ENCODE data around the gene HMGXB3.
"Not testable (repeated sequence)": the region's sequence is repeated elsewhere in the genome, so short reads cannot be mapped to it uniquely, and the experiment has no call there.

Gene HMGXB3

DNA sequence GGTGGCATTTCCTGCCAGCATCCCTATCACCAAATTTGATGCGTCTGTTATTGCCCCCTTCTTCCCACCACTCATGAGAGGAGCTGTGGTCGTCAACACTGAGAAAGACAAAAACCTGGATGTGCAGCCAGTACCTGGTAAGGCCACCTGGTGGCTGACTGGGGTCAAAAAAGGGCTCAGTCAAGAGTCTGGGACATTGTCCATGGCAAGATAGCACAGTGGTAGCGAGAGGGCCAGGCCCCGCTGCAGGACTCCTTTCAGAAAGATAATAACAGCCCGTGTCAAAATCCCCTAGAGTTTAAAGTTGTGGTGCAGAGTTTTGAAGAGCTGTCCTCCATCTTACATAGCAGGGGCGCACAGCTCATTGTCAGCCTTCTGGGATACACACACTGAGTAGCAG lies 45.0 kb downstream of the HMGXB3 start:
- H3K36me3 ChIP-seq (ENCODE audit: insufficient read depth, low read length): peaks cover 92% of the 10 kb centered on the region
- no peaks in the 10 kb centered on the region for H3K9me3 ChIP-seq (ENCODE audit: low read length)
- H3K4me1 ChIP-seq (ENCODE audit: insufficient read depth, low read length): no peaks in the 10 kb centered on the region
- H3K27me3 ChIP-seq (ENCODE audit: control insufficient read depth in 1 of 2, insufficient read depth in 2 of 2, low read length in 2 of 2): no peaks in the 10 kb centered on the region
- no peak overlapping the region for H3K27ac ChIP-seq (ENCODE audit: low read depth, low read length)
- H3K4me3 ChIP-seq (ENCODE audit: low read depth in 1 of 2, low read length in 2 of 2): no peak overlapping the region
- no peak overlapping the region for H3K9ac ChIP-seq (ENCODE audit: low read length)

- Histone ChIP-seq H3K36me3 (ENCODE audit: insufficient read depth, low read length) (peaks cover 92% of the 10 kb centered on the region), H3K4me1 (ENCODE audit: insufficient read depth, low read length) (no peaks in the 10 kb centered on the region), H3K9ac (ENCODE audit: low read length) (no peak overlapping the region), H3K27ac (ENCODE audit: low read depth, low read length) (no peak overlapping the region), H3K9me3 (ENCODE audit: low read length) (no peaks in the 10 kb centered on the region), H3K4me3 (ENCODE audit: low read depth in 1 of 2, low read length in 2 of 2) (no peak overlapping the region), H3K27me3 (ENCODE audit: control insufficient read depth in 1 of 2, insufficient read depth in 2 of 2, low read length in 2 of 2) (no peaks in the 10 kb centered on the region)
Observed at GRCh38 chr5:150046031-150046430, 45.5 kb downstream of the HMGXB3 start.

DNA sequence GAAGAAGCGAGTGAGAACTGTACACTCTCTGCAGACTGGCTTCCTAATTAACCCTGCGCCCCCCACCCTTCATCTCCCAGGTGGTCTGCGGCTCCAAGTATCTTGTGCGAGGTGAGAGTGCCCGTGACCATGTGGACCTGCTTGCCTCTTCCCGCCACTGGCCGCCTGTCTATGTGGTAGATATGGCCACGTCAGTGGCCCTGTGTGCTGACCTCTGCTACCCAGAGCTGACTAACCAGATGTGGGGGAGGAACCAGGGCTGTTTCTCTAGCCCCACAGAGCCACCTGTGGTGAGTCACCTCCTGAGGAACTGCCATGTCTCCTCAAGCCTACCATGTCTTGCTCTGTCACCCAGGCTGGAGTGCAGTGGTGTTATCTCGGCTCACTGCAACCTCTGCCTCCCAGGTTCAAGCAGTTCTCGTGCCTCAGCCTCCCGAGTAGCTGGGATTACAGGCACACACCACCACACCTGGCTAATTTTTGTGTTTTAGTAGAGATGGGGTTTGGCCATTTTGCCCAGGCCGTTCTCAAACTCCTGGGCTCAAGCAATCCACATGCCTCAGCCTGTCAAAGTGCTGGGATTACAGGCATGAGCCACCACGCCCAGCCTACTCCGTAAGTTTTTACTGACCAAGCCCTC lies 49.8 kb downstream of the HMGXB3 start:
- H3K4me3 ChIP-seq (ENCODE audit: low read depth in 1 of 2, low read length in 2 of 2); H3K9ac ChIP-seq (ENCODE audit: low read length); H3K27me3 ChIP-seq (ENCODE audit: control insufficient read depth in 1 of 2, insufficient read depth in 2 of 2, low read length in 2 of 2); H3K4me1 ChIP-seq (ENCODE audit: insufficient read depth, low read length); H3K27ac ChIP-seq (ENCODE audit: low read depth, low read length); H3K9me3 ChIP-seq (ENCODE audit: low read length): not testable (repeated sequence)
- peaks cover 88% of the 10 kb centered on the region for H3K36me3 ChIP-seq (ENCODE audit: insufficient read depth, low read length)

DNA sequence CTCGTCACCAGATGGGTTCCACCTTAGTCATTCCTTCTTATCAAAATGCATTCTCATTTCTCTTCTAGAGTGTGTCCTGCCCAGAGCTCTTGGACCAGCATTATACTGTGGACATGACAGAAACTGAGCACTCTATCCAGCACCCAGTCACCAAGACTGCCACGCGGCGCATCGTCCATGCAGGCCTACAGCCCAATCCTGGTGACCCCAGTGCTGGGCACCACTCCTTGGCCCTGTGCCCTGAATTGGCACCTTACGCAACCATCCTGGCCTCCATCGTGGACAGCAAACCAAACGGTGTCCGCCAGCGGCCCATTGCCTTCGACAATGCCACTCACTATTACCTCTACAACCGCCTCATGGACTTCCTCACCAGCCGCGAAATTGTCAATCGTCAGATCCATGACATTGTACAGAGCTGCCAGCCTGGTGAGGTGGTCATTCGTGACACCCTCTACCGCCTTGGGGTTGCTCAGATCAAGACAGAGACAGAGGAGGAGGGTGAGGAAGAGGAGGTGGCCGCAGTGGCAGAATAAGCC lies 51.2 kb downstream of the HMGXB3 start:
- Histone ChIP-seq H3K9ac (ENCODE audit: low read length) (no peak overlapping the region), H3K27me3 (ENCODE audit: control insufficient read depth in 1 of 2, insufficient read depth in 2 of 2, low read length in 2 of 2) (no peaks in the 10 kb centered on the region), H3K4me3 (ENCODE audit: low read depth in 1 of 2, low read length in 2 of 2) (no peak overlapping the region), H3K36me3 (ENCODE audit: insufficient read depth, low read length) (peaks cover 78% of the 10 kb centered on the region), H3K4me1 (ENCODE audit: insufficient read depth, low read length) (no peaks in the 10 kb centered on the region), H3K27ac (ENCODE audit: low read depth, low read length) (no peak overlapping the region), H3K9me3 (ENCODE audit: low read length) (no peaks in the 10 kb centered on the region)

DNA sequence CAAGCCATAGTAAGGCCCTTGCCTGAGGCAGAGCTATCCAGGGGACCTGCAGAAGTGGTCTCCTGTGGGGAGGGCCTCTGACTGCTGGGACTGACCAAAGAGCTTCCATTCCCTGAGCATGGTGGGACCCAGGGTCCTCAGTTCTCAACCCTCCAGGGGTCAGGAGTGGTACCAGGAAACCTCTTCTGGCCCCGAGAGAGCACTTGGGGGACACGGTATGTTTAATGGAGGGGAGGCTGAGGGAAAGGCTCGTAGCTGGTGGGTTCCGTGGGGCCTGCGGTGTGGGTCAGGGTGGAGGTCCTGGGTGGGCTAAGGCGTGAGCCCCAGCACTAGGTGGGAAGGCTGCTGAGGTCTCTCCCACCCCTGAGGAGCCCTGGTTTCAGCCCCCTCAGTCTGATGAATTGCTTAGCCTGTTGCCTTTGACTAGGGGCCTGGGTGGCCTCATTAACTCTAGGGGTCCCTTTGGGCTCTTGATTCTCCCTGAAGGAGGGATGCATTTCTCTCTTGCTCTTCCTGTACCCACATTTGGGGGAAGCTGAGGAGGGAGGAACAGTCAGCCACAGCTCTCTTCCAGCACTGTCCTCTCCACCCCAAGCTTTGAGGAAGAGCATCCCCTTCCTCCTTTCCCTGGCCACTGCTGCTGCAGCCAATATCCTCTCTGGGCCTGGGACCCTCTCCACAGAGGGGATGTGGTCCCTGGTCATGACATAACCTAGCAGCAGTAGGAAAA lies 51.9 kb downstream of the HMGXB3 start:
- no peak overlapping the region for H3K4me3 ChIP-seq (ENCODE audit: low read depth in 1 of 2, low read length in 2 of 2)
- H3K27ac ChIP-seq (ENCODE audit: low read depth, low read length): no peak overlapping the region
- no peaks in the 10 kb centered on the region for H3K27me3 ChIP-seq (ENCODE audit: control insufficient read depth in 1 of 2, insufficient read depth in 2 of 2, low read length in 2 of 2)
- no peaks in the 10 kb centered on the region for H3K4me1 ChIP-seq (ENCODE audit: insufficient read depth, low read length)
- H3K9me3 ChIP-seq (ENCODE audit: low read length): no peaks in the 10 kb centered on the region
- H3K9ac ChIP-seq (ENCODE audit: low read length): no peak overlapping the region
- H3K36me3 ChIP-seq (ENCODE audit: insufficient read depth, low read length): peaks cover 72% of the 10 kb centered on the region

DNA sequence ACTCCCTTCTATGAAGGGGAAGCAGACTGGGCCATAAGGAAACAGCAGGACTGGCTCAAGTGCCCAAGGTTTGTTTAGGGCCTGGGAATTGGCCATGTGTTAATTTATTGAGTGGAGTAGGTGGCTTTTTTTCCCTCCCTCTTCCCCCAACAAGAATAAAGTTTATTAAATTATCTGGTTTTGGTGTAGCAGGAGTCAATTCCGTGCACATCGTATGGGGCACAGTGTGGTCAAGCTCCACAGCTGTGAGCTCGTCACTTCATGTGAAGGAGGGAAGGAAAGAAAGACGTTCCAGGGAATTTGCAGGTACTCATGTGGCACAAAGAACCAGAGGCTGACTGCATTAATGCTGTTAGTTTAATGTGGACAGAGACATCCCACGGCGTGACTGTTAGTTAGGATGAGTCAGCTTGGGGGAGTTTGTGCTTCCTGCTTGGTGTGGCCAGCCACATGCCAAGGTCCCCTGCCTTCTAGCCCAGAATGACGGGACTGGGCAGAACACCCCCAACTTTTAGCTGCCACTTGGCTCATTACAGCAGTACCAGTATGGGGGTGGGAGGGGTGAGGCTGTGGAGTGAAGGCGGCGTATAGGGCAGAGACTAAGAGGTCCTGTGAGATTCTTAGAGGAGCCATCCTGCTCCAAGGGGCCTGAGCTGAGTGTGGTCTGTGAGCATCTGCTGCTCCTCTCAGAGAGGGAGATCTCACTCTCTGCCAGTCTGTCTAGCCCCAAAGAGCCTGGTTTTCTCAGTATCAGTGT lies 52.6 kb downstream of the HMGXB3 start:
- Histone ChIP-seq H3K27ac (ENCODE audit: low read depth, low read length) (no peak overlapping the region), H3K36me3 (ENCODE audit: insufficient read depth, low read length) (peaks cover 65% of the 10 kb centered on the region), H3K9ac (ENCODE audit: low read length) (no peak overlapping the region)

DNA sequence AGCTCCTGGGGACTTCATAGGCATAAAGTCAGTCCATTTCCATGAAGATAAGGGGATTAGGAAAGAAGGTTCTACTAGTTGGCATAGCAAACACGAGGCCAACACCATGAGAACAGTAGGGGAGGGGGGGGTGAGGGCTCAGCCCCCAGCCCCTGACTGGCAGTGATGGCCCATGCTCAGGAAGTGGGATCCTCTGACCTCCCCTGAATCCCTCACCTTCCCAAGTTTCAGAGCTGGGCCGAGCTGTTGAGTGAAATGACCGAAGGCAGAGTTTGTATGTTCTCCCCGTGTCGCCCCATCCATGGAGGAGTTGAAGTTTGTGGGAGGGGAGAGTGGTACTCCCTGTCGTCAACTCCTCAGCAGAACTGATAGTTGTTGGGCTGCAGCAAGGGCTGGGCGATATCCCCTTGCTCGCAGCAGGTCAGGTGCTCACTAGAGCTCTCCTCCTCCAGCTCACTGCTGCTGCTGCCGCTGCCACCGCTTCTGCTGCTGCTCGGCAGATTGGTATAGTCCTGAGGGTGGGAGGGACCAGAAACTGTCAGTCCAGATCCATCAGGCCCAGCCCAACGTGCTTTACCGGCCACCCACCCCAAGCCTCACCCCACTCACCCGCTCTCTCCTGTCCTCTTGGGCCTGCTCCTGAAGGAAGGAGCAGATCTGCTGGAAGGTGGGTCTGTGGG lies 53.3 kb downstream of the HMGXB3 start:
- Histone ChIP-seq H3K9ac (ENCODE audit: low read length) (no peak overlapping the region), H3K36me3 (ENCODE audit: insufficient read depth, low read length) (peaks cover 57% of the 10 kb centered on the region), H3K27ac (ENCODE audit: low read depth, low read length) (no peak overlapping the region)

More for the DNA sequence above, 52.6 kb downstream of the HMGXB3 start:
- no peaks in the 10 kb centered on the region for H3K4me1 ChIP-seq (ENCODE audit: insufficient read depth, low read length)
- H3K4me3 ChIP-seq (ENCODE audit: low read depth in 1 of 2, low read length in 2 of 2): no peak overlapping the region
- H3K27me3 ChIP-seq (ENCODE audit: control insufficient read depth in 1 of 2, insufficient read depth in 2 of 2, low read length in 2 of 2): no peaks in the 10 kb centered on the region
- no peaks in the 10 kb centered on the region for H3K9me3 ChIP-seq (ENCODE audit: low read length)

DNA sequence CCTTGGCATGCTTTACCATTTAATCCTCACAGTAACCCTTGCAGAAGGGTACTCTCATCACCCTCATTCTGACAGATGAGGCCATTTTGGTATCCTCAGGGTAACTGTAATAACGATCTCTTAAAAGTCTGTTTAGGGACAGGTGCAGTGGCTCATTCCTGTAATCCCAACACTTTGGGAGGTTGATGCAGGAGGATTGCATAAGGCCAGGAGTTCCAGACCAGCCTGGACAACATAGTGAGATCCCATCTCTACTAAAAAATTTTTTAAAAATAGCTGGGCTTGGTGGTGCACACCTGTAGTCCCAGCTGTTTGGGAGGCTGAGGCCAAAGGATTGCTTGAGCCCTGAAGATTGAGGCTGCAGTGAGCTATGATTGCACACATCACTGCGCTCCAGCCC lies 54.0 kb downstream of the HMGXB3 start:
- Histone ChIP-seq H3K27ac (ENCODE audit: low read depth, low read length) (no peak overlapping the region), H3K4me3 (ENCODE audit: low read depth in 1 of 2, low read length in 2 of 2) (no peak overlapping the region), H3K9ac (ENCODE audit: low read length) (no peak overlapping the region), H3K27me3 (ENCODE audit: control insufficient read depth in 1 of 2, insufficient read depth in 2 of 2, low read length in 2 of 2) (no peaks in the 10 kb centered on the region), H3K4me1 (ENCODE audit: insufficient read depth, low read length) (no peaks in the 10 kb centered on the region), H3K36me3 (ENCODE audit: insufficient read depth, low read length) (peaks cover 50% of the 10 kb centered on the region), H3K9me3 (ENCODE audit: low read length) (no peaks in the 10 kb centered on the region)

More for the DNA sequence above, 53.3 kb downstream of the HMGXB3 start:
- H3K9me3 ChIP-seq (ENCODE audit: low read length): no peaks in the 10 kb centered on the region
- H3K27me3 ChIP-seq (ENCODE audit: control insufficient read depth in 1 of 2, insufficient read depth in 2 of 2, low read length in 2 of 2): no peaks in the 10 kb centered on the region
- no peak overlapping the region for H3K4me3 ChIP-seq (ENCODE audit: low read depth in 1 of 2, low read length in 2 of 2)
- H3K4me1 ChIP-seq (ENCODE audit: insufficient read depth, low read length): no peaks in the 10 kb centered on the region

DNA sequence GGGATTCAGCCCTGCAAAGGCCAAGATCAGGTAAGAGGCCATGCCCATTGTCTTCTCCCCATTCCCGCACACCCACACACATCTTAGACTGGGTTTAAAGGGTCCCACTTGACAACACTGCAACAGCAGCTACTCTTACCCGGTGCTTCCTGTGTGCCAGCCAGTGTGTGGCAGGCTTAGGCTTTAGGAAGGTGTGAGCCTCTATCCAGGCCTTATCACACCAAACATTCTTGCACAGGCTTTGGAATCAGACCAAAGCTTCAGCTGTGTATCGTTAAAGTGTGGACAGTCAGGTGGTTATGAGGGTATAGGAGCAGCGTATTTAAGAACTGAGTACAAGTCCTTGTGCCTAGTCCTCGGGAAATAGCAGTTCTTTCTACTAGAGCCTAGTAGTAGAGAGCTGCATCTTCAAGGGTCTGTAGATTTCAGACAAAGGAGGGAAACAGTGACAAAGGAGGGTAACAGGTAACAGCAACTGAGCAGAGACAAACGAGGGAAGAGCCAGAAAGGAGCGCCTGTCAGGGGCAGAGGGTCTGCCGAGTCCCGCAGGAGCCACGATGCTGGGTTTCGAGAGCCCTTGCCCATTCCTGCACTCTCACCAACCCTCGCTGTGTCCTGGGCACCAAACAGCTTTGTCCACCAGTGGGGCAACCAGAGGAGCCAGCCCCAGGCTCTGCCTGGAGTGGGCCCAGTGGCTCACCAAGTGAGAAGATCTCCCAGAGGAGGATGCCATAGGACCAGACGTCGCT lies 55.0 kb downstream of the HMGXB3 start:
- no peaks in the 10 kb centered on the region for H3K27me3 ChIP-seq (ENCODE audit: control insufficient read depth in 1 of 2, insufficient read depth in 2 of 2, low read length in 2 of 2)

GRCh38 chr5:150056075-150056443 lies 55.5 kb downstream of the HMGXB3 start:
- no peak overlapping the region for H3K27ac ChIP-seq (ENCODE audit: low read depth, low read length)
- H3K4me1 ChIP-seq (ENCODE audit: insufficient read depth, low read length): no peaks in the 10 kb centered on the region
- H3K27me3 ChIP-seq (ENCODE audit: control insufficient read depth in 1 of 2, insufficient read depth in 2 of 2, low read length in 2 of 2): no peaks in the 10 kb centered on the region
- H3K9me3 ChIP-seq (ENCODE audit: low read length): no peaks in the 10 kb centered on the region
- peaks cover 35% of the 10 kb centered on the region for H3K36me3 ChIP-seq (ENCODE audit: insufficient read depth, low read length)
- H3K4me3 ChIP-seq (ENCODE audit: low read depth in 1 of 2, low read length in 2 of 2): no peak overlapping the region
- no peak overlapping the region for H3K9ac ChIP-seq (ENCODE audit: low read length)

More for the DNA sequence above, 55.0 kb downstream of the HMGXB3 start:
- H3K9ac ChIP-seq (ENCODE audit: low read length): no peak overlapping the region
- H3K27ac ChIP-seq (ENCODE audit: low read depth, low read length): no peak overlapping the region
- no peak overlapping the region for H3K4me3 ChIP-seq (ENCODE audit: low read depth in 1 of 2, low read length in 2 of 2)
- peaks cover 41% of the 10 kb centered on the region for H3K36me3 ChIP-seq (ENCODE audit: insufficient read depth, low read length)
- H3K4me1 ChIP-seq (ENCODE audit: insufficient read depth, low read length): no peaks in the 10 kb centered on the region
- no peaks in the 10 kb centered on the region for H3K9me3 ChIP-seq (ENCODE audit: low read length)

Measured in muscle layer of colon (tissue), 2 donors.